ENCODE results near the gene EXOSC10.

EXOSC10 gene

DNA sequence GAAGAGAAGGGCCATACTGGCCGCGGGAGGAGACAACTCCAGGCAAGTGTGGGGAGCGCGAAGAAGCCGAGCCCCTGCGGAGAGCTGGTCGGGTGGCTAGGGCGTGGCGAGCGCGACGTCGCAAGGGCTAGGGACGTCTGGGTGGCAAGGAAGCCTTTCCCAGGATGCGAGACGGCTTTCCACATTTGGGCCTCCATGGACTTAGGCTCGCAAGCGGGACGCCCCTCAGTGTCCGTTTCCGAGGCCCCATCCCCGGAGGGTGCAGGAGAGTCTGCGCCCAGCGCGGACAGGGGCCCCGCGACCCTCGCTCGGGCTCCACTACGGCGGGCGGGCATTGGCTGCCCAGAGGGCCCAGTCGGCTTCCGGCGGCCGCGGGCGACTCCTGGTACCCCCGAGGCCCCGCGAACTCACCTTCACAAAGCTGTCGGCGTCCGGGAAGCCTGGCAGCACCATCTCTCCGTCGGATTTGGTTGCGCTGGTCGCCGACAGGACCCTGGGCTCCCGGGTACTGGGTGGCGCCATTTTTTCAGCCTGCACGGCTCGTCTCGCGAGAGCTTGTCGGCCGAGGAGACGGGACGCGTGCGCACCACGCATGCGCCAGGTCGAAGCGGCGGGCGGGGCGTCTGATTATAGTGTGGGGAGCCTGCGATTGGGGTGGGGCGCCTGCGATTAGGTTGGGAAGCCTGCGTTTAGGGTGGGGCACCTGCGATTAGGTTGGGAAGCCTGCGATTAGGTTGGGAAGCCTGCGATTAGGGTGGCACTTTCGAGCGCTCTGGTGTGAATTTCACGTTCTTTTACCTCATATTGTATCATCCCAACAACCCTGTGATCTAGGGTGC lies at the start of gene EXOSC10:
TSS of gene EXOSC10 (minus strand) at position 560 of the 839 bp plus-strand sequence. CDS start at position 522, 38 bp downstream.
- DNase-seq (ENCODE audit: low read depth): peak; percentile 35

DNA sequence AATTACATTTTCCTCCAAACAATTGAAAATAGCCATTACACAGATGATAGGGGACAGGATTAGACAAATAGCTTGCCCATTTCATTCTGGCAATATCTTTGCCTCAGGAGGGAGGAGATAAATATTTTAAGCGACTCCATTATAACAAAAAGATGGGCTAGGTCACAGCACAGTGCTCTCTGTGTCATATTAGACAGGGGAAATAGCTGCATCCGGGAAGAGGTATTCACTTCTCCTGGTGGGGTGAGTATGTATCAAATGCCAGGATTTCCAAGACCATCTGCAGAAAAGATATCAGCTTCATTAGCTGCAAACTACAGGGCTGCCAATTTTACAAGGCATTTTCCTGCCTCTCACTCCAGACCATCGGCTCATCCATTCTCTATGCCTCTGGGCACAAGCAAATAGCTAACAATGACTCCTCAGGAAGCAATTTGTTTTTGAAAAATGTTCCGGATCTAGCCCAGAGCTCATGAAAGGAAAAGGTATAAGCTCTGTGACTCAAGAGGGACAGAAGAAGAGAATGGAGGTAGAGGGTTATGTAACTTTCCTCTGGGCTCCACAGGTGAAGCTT lies 47.6 kb upstream of the EXOSC10 start:
- no peak for DNase-seq (ENCODE audit: low read depth)

DNA sequence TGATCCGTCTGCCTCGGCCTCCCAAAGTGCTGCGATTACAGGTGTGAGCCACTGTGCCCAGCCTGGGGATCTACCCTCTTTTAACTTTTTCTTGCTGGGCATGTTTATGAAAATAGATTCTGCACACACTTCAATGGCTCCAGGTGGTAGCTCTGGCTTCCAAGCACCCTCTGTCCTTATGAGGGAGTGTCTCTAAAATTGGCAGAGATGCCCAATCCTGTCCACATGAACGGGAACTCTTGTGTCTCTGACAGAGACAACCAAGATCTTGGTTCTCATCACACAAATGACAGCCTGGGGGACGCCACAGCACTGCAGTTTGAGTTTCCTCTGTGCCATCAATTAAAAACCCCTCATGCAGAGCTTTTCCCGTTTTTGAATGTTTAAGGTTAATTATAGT lies 46.1 kb upstream of the EXOSC10 start:
- no peak for DNase-seq (ENCODE audit: low read depth)

DNA sequence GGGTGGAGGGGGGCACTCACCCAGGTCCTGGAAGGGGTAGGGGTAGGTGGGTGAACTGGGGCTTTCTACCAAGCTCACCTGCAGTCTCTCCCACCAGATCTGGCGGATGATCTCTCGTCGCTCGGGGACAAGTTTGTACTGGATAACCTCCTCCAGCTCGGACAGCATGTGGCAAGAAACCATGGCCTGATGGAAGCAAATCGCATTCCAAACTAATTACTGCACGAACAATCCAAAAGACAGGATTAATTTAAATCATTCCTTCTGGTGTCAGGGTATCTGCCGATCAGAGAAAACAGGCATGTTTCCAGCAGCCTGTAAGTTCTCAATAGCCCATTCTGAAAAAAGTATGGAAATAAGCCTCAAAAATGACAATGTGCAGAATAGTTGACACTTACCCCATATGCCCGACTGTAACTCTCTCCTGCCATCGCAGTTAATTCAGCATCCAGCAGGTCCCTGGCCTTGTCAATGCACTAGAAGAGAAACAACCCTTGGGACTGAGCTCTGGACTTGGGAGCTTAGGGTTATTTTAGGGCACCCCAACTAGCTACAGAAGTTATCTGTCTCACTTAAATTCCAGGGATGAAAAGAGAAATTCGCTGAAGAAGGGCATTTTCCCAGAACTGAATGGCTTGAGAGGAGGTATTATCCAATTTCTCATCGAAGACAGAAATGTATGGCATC lies 45.0 kb upstream of the EXOSC10 start:
- no peak for DNase-seq (ENCODE audit: low read depth)

DNA sequence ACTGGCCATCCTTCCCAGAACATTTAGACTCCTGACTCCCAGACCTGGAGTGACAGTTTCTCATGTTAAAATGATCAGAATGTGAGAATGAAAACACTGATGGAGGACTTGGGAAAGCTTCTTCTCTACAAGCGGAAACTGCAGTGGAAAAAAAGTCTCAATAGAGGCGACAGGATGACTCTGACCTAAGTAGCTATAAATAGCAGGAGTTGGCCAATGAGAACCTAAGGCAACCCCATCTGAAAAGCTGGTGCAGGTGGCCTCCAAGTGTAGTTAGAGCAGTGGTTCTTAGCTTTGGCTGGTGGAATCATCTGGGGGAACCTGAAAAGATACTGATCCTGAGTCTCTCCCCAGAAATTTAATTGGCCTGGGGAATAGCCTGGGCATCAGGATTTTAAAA lies 44.2 kb upstream of the EXOSC10 start:
- DNase-seq (ENCODE audit: low read depth): no peak

DNA sequence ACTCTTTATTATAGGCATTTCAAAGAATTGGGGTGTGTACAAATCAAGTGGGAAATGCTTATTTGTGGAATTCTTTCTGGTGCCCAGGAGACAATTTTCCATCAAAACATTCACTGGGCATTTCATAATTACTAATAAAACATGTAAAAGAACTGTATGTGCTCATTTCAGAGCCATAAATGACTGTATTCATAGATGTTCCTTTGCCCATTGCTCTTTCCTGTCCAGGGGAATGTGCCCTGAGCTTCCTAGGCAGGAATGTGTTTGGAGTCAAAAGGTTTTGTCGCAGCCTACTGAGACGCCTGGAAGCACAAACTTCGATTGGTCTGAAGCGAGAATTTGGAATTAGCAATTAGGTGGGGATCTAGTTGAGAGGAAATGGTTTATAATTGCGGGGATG lies 43.7 kb upstream of the EXOSC10 start:
- DNase-seq (ENCODE audit: low read depth): no peak

DNA sequence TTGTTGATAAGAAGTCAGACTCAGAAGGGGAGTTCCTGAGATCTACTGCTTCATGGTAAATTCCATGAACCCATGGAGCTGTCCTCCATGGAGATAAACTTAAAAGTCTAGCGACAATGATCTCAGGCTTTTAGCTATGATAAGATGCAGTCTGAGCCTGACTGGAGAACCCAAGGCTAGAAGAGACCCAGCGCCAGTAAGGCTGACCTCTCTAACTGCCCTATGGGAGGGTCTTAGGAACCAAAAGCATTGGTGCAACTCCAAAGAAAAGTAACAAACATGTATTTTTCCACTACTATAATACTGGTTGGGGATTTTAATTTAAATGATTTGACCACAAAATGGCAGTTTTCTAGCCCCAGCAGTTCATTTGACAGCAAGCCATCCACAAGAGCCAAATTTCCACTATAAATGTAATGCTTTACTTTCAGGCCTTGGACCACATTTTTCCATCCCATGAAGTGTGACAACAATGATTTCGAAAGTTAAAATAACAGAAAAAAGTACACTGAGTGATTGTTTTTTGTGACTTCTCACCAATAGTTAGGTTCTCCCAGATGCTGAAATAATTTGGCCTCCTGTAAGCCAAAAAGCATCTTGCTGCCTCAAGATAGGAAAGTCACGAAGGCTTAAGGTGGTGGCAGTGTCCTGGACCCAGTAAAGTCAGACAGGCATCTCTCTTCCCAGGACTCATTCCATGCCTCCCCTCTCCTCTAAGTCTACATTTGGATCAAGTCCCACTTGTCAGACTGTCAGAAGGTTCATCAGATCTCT lies 43.1 kb upstream of the EXOSC10 start:
- no peak for DNase-seq (ENCODE audit: low read depth)

DNA sequence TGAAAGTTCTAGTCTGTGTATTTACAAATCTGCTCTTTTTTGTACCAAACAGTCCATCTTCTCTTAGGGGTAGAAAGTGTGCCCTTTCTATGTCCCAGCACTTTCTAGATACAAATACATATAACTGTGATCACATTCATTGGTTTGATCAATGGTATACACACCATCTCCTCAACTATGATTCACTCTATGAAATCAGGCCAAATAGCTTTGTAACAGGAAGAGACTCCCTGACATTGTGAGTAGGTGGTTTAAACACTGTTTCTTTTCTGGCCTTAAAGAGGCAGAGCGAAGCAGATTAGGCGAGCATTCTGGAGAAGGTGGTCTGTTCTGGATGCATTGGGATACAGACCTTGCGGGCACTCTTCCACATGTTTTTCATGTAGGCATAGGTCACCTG lies 39.3 kb upstream of the EXOSC10 start:
- DNase-seq (ENCODE audit: low read depth): no peak

DNA sequence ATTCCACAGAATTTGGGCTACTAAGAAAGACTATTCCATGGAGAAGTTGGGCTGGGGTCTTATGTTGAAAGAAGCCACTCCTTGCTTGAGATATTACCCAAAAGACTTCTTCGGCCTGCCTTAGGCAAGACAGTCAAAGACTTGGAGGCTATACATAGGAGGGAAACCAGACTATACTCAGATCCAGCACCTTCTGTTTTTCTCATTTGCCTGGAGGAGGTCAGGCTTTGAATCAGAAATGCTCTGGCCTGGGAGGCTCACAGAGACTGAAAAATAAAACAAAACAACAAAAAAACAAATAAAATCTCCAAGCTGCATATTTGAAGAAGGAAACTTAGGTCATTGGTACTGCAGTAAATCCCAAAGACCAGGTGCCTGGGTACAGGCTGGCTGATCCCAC lies 38.4 kb upstream of the EXOSC10 start:
- no peak for DNase-seq (ENCODE audit: low read depth)

DNA sequence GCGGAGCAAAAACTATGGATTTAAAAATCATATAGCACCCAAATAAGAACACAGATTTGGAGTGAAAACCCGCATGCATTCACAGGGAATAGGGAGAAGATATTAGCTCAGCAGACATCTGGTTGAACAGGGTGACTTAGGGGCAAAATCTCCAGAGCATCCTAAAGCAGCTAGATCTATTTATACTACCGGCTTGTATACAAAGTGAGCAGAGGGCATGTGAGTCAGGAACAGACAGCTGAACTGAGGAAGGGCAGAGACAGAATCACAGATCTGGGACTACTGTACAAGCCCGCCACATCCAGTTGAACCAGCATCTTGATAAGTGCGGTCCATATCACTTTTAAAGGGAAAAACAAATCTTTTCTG lies 35.2 kb upstream of the EXOSC10 start:
- DNase-seq (ENCODE audit: low read depth): no peak

DNA sequence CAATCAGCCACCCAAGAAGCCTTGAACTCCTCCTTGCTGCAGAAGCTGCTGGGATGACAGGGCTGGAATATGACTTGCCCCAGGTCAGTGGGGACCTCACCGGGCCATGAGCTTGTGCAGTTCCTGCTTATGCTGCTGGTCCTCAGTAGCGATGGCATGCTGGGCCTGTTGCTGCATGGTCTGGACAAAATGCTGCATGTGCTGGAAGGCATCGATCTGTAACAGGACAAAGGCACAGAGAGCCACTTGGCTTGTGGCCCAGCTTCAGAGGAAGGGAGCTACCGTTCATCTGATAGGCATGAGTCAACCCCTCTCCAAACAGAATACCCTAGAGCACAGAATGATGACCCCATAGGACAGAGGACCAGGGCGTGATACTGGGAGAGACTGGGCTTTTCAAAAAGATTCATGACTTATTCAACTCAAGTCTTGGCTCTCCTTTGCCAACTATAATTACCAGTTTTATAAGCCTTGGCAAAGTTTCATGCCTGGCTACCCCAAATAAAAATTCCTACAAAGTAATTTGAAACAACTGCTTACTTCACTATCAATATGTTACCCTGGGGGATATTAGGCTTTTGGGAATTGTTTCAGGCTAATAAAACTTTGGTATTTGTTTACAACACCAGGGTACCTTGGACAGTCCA lies 34.7 kb upstream of the EXOSC10 start:
- no peak for DNase-seq (ENCODE audit: low read depth)

DNA sequence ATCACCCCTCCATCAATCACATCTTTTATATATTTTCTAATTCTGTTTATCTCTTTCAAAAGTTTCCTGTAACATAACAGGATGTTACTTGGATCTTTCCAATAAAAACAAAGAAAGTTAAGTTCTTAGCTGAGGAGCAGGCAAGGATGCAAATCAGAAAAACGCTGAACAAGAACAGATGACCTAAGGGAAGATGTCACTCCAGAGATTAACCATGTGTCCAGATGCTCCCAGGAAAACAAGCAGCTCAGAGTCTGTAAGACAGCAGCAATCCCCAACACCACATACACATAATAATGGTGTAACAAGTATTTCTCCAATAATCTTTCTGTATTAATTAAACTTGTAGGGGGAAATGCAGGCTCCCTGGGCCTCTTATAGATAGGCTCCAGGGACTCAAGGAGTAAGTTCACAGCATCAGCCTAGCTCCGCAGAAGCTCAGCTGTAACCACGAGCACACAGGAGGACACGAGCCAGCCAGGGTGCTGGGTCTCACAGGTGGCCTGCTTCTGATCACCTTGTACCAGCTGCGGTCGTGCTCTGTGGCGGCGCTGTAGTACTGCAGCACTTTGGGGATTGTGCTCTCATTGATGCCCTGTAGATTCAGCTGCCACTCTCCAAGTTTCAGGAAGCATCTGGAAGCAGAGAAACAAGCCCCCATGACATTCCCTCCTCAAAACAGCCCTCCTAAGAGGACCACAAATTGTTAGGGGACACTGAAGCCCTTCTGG lies 33.1 kb upstream of the EXOSC10 start:
- no peak for DNase-seq (ENCODE audit: low read depth)

DNA sequence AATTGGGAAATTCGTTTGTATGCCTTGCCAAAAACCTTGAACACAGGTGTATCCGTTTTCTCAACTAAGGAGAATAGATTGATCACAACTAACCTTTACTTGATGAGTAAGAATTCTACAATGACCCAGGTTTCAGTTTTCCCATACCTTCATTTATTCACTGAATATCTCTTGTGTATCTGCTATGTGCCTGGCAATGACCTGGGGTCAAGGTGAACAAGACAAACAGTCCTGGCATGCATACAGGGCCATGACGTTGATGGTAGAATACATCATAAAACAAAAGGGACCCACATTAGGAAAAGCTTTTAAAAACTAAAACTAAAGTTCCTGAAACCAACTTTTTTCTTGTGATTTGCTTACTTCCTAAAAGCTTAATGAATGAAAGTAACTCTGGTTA lies 32.1 kb upstream of the EXOSC10 start:
- no peak for DNase-seq (ENCODE audit: low read depth)

DNA sequence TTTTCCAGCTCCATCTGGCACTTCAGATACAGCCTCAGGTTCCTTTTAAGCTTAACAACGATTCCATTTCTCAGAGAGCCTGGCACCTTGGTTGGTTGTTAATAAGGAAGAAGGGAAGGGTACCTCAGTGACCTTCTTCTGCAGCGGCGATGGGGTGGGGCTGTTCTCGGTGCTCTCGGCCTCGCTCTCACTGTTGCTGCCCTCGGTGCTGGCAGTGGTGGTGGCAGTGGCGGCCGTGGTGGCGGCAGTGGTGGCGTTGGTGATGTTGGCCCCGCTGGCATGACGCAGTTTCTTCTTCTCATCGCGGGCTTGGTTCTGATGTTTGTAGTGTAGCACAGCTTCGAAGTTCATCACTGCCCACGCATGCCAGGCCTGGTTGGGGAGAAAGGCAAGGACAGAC lies 30.7 kb upstream of the EXOSC10 start:
- DNase-seq (ENCODE audit: low read depth): no peak

DNA sequence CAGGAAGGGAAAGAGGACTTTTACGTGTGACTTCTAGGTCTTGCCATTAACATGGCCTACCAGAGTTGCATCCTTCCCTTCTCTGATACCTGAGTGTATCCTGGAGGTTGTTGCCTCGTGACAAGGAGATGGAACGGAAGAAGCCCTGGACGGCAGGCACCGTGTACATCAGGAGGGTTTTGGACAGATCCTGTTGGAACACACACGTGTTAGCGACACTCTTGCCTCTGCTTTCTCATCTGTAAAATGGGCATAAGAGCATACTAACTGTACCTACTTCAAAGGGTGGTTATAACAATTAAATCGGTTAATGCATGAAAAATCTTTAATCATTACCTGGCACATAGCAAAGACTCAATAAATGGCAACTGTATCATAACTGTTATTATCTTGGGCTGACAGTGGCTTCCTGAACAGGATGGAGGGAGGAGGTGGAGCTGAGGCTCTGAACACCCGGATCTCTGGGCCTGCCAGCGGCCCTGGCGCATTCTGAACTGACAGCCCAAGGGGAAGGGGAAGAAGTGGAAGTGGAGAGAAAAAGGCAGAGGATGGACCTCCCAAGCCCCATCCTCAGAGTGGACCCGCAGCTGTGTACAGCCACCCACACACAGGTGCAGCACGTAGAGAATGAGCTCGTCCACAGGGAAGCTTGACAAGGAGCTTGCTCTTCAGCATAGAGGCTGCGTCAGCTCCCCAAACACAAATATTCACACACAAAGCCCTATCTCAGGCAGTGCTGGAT lies 30.2 kb upstream of the EXOSC10 start:
- no peak for DNase-seq (ENCODE audit: low read depth)

DNA sequence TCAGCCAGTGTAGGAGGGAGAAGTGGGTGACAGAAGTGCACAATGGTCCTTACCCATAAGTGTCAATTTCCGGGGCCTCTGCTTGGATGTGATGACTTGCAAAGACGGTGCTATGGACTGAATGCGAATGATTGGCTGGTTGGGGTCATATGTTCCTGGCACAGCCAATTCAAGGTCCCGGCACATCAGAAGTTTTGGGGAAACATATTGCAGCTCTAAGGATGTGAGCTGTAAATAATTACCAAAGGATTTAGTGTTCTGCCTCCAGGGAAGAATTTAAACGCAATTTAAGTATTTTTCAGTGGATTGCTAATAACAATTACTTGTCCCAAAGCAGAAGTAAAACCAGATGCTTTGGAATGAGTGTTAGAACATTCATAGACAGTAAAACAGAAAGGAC lies 26.9 kb upstream of the EXOSC10 start:
- no peak for DNase-seq (ENCODE audit: low read depth)

DNA sequence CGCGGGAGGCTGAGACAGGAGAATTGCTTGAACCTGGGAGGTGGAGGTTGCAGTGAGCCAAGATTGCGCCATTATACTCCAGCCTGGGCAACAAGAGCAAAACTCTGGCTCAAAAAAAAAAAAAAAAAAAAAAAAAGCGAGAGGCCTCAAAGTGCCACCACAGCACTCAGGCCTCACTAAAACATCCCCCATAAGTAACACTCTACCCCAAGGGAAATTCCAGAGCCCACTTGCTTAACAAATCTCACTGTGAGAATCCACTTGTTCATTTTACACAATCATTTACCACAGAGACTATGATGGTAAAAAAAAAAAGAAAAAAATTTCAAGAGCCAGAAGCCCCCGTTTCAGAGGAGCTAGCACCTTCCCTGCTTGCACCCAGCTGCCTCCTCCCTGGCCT lies 26.3 kb upstream of the EXOSC10 start:
- DNase-seq (ENCODE audit: low read depth): no peak

DNA sequence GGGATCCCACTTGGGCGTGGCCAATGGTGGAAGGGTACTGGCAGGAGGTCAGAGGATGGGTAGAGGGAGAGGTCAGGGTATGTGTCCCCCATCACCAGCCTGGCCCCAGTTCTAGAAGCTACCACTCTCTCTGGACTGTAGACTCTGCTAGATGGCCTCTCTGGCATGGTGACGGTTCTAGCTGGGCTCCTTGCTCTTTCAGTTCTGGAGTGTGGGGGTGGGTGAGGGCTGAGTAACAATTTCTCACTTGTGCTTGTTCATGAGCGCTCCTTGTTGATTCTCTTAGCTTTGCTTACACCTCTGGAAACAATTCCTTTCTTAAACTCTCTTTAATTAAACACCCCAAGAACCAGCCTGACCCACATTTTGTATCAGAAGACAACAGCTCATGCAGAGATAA lies 25.3 kb upstream of the EXOSC10 start:
- DNase-seq (ENCODE audit: low read depth): no peak

DNA sequence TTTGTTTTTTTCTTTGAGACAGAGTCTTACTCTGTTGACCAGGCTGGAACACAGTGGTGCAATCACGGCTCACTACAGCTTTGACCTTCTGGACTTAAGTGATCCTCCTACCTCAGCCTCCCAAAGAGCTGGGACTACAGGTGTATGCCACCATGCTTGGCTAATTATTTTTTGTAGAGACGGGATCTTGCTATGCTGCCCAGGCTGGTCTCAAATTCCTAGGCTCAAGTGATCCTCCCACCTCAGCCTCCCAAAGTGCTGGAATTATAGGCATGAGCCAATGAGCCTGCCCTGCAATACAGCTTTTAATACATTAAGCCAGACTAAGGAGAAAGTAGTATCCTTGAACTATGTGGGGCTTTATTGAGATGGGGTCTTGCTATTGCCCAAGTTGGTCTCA lies 16.6 kb upstream of the EXOSC10 start:
- DNase-seq (ENCODE audit: low read depth): no peak

DNA sequence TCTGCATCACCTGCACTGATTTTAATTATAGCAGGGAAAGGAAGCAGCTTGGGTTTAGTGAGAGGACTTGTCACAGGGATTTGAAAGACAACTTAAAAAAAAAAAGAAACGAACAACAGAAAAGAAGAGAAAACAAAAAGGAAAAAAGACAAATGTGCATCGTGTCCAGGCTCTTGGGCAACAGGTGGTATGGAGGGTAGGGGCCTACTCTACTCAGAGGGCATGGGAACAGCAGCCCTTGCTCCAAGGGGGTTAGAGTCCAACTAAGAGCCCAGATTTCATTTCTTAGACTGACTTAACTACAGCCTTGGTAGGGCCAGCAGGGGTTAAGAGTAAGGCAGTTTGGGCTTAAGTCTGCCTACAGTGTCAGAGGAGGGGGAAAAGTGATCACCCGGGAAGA lies 15.3 kb upstream of the EXOSC10 start:
- no peak for DNase-seq (ENCODE audit: low read depth)
